Keratinocyte (primary cell): Measurements from ENCODE around the gene NTRK1.

ENCODE experiments used
- CTCF ChIP-seq, 3 experiments: IDR thresholded peaks in 1 of 3; conservative IDR thresholded peaks in 1 of 3; optimal IDR thresholded peaks in 1 of 3; 2 replicates in 2 of 3; 3 replicates in 1 of 3; pipeline versions ENCODE3 to v1.5.1; 2011; ENCODE audit warnings: low read length in 3 of 3, mild to moderate bottlenecking in 3 of 3, moderate library complexity in 2 of 3, control low read depth in 1 of 3, inconsistent platforms in 1 of 3; ENCODE audit not compliant: insufficient read depth in 2 of 3; ENCODE audit errors: extremely low read depth in 1 of 3
- EZH2 ChIP-seq: IDR thresholded peaks from one replicate; pipeline ENCODE4 v1.6.1; 2012; ENCODE audit warnings: inconsistent platforms, mild to moderate bottlenecking, low read length, moderate library complexity

- no peak for TF ChIP-seq CTCF (optimal IDR thresholded peaks at IDR 0.05 in 1 of 3, IDR thresholded peaks at IDR 0.05 in 1 of 3, conservative IDR thresholded peaks at IDR 0.05 in 1 of 3; ENCODE audit: extremely low read depth in 1 of 3, insufficient read depth in 2 of 3, low read length in 3 of 3)
- TF ChIP-seq EZH2: no peak
These were observed 35.3 kb downstream of the NTRK1 start for GRCh38 chr1:156895927-156896326.
